NCI-H146 treated with DMSO at 0.1 percent for 48 hours (cell line): Measurements from ENCODE around the gene IL2RA.
A peak's percentile ranks its signal among the peaks of the same experiment; 100 is the strongest.
"Not testable (repeated sequence)": the region's sequence is repeated elsewhere in the genome, so short reads cannot be mapped to it uniquely, and the experiment has no call there.

Experiments
- DNase-seq: peaks from one replicate; lab custom pipeline; 2025; ENCODE audit not compliant: unreplicated experiment; lab: John Stamatoyannopoulos, UW

IL2RA gene

DNA sequence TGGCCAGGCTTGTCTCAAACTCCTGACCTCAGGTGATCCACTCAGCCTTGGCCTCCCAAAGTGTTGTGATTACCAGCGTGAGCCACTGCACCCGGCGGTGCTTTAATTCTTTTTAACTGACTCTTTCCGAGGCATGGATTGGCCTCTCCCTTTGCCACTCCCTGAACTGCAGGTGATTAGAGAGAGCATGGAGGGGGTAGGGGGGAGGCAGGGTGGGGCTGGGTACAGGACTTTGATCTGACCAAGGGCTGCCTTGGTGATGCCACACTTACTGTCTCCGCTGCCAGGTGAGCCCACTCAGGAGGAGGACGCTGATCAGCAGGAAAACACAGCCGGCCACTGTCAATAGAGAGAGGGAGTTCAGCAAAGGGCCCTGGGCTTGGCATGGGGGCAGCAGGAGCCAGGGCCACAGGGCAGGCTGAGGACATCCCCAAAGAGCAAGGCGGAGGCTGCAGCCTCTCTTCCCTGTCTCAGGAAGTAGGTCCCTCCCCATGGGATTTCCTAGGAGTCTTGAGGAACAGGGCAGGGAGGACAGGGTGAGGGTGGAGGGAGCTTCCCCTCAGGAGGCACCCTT is 44.3 kb downstream of the IL2RA start:
- no peak for DNase-seq

DNA sequence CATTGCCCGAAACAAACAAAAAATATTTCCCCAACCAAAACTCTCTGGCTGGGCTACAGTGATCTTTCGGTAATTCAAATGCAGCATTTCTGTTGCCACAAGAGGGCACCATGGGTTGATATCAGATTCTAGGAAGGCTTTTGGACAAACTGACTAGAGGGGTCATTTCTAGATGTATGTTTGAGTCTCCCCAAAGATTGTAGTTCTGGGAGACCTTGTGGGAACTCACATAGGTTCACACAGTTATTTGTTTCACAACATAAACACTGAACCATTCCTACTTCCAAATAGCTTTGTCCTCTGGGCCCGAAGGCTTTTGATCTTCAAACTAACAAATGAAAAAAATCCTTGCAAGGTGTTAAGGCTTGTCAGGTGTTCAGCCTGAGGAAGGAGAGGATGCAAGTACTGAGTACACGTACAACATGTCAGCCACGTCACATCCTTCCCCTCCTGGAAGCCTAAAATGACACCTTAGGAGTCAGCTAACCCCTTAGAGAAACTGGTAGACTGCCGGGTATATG is 47.9 kb downstream of the IL2RA start:
- peak; percentile 37 for DNase-seq

DNA sequence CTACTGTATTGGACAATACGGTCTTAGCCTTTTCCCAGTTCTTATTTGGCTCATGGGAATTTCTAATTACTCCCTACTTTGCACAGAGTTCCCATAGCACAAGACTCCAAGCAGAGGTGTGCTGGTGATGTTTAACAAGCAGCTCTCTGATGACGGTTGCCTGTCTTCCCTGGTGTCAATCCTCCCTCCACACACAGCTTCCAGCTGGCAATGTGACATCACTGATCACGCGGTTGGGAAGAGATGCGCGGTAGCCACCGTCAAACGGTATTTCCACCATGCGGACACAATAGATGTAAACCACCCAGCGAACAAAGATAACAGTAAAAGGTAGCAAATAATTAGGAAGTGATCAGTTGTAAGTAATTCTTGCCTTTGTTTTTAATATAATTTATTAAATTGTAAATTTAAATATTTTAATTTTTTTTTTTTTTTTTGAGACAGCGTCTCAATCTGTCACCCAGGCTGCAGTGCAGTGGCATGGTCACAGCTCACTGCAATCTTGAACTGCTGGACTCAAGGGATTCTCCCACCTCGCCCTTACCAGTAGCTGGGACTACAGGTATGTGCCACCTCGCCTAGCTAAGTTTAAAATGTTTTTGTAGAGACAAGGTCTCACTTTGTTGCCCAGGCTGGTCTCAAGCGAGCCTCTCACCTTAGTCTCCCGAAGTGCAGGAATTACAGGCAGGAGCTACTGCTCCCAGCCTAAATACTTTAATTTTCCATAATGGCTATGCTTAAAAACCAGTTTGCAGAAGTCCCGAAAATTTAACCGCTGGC is 48.6 kb downstream of the IL2RA start:
- DNase-seq: no peak

DNA sequence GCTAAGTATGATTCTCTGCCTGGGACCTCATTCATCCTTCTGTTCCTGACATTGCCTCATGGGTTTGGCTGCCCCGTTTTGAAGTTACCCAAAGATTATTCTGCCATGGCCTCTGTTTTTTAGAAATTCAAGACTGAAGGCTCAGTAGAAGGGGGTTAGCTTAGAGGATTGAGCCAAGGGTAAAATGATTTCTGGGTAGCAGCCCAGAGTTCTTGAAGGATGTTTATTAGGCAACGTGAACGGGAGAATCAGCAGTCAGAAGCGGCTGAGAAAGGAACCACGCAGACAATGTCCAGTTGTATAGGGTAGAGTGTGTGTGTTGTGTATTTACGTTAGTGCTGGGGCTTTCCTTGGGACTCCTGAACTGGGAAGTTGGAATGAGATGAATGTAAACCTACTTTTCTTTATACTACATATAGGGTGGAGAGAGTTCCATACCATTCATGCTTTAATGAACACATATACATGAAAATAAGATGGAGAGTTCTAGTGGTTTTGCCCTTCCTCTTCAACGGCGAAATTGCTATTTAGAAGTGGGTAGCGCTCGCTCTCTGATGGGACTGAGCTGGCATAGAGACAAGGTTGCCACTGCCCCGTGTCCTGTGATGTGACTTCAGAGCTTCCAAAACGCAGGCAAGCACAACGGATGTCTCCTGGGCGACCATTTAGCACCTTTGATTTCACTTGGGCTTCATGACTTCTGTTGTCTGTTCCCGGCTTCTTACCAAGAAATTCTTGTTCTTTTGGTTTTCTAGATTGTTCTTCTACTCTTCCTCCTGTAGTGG is 49.9 kb downstream of the IL2RA start:
- no peak for DNase-seq

GRCh38 chr10:6011558-6011957 is 50.6 kb downstream of the IL2RA start:
- DNase-seq: no peak

- no peak for DNase-seq
Observed at GRCh38 chr10:6010569-6010968, 51.6 kb downstream of the IL2RA start.

DNA sequence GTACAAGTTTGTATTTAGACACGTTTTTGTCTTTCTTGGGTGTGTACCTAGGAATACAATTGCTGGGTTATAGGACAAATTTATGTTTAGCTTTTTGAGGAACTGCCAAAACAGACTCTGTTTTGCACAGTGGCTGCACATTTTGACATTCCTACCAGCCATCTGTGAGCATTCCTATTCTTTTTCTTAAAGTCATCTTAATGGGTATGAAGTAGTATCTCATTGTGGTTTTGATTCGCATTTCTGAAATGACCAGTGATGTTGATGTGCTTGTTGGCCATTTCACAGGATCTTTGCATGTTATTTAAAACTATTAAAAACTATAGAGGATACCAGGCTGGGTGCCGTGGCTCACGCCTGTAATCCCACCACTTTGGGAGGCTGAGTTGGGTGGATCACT is 52.2 kb downstream of the IL2RA start:
- DNase-seq: no peak

DNA sequence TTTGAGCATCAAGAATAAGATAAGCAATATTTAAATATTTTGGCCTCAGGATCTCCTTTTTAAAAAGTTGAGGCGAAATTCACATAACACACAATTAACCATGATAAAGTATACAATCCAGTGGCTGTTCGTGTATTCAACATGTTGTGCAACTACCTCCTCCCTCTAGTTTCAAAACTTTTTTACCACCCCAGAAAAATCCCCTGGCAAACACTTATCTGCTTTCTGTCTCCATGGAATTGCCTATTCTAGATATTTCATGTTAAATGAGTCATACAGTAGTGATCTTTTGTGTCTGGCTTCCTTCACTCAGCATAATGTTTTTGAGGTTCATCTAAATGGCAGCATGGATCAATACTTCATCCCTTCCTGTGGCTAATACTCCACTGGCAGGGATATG is 53.0 kb downstream of the IL2RA start:
- DNase-seq: no peak

DNA sequence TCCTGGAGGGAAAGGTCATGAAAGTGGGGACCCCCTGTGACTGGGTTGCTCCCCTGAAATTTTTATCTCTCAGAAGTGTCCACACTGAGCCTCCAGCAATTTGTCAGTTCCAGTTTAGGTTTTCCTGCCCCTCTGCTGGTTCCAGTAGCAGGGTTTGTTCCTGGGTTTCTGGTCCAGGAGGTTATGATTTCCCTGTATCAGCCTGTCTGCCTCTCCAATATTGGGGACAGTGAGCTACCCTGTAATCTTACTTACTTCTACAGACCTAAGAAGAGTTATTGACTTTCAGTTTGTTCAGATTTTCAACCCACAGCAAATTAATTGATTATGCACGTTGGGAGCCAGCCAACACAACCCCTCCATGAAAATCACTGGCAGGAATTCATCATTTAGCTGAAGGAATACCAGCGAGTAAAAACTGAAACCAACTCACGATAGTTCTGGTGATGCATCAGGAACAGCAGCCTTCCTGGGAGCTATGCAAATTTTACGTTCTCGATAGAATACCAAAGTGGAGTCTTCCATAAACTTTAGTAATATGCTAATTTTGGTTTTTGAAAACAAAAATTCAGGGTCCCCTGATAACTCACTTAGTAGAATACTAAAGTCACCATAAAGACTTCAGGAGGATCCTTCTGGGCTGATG is 53.5 kb downstream of the IL2RA start:
- DNase-seq: no peak

- DNase-seq: no peak
Observed at GRCh38 chr10:6006991-6007390, 55.2 kb downstream of the IL2RA start.

DNA sequence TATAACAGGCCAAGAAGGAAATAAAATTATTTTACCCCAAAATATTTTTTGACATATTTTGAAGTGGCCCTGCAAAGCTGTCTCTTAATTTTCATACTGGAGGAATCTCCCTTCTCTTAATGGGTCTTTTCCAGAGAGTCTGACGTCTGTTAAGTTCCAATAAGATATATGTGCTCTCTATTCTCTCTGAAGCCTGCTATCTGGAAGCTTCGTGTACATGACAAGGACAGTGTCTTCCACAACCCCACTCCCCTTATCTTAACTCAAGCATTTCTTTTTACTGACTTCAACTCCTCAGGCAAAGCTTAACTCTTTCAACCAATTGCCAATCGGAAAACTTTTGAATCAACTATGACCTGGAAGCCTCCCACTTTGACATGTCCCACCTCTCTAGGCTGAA is 55.6 kb downstream of the IL2RA start:
- no peak for DNase-seq

GRCh38 chr10:6005856-6006395 is 56.2 kb downstream of the IL2RA start:
- DNase-seq: no peak

GRCh38 chr10:6005161-6005804 is 56.9 kb downstream of the IL2RA start:
- not testable (repeated sequence) for DNase-seq

GRCh38 chr10:6002809-6003510 is 59.2 kb downstream of the IL2RA start:
- no peak for DNase-seq

GRCh38 chr10:5999440-6000165 is 62.6 kb downstream of the IL2RA start:
- peak; percentile 77 for DNase-seq

DNA sequence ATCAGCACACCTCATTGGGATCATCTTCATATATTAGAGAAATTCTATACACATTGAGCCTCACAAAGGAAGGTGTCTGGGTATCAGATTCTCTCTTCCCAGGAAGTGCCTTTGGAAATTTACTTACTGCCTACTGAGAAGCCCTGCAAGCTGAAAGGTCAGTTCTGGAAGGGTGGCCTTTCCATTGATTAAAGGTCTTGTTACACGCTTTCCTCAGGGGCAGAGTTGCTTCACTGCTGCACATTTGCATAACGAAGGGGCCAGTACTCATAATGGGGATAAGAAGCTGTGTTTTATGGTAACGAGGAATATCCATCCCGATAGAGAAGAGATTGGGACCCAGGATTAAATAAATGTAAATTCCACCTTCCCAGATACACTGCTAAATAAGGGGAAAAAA is 65.5 kb downstream of the IL2RA start:
- DNase-seq: no peak

DNA sequence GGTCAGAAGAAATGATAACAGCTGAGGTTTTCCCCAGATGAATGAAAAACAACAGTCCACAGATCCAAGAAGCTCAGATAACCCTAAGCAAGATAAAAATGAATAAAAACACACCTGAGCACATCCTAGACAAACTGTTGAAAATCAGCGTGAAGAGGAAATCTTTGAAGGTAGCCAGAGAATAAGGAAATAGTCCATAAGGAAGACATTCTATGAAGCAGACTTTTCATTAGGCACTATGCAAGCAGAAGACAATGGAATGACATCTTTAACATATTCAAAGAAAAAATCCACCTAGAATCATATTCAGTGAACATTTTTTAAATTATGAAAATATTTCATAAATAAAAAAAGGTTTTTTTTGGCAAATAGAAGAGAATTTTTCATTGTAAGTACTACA is 69.8 kb downstream of the IL2RA start:
- no peak for DNase-seq

GRCh38 chr10:5991708-5992107 is 70.5 kb downstream of the IL2RA start:
- DNase-seq: no peak

DNA sequence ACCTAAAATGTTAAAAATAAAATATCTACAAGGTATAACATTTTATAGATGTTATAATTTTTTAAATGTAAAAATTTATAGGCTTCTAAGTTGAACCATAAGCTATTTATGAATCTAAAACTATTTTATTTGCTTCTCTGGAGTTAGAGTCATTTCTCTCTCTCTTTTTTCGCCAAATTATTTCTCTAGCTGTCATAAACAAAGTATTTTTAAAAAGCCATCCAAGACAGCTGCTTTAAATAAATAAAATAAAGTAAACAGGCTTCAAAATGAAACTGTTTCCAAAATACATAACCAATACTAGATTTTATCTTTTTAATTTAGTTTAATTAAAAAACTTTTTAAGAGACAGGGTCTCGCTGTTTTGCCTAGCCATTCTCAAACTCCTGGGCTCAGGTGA is 72.4 kb downstream of the IL2RA start:
- DNase-seq: no peak
